GM12878 (cell line): ENCODE results near the gene C10orf143. TPM values are rescaled to one million over a fixed set of nuclear protein-coding genes. Genes with fewer than 3 reads are reported as not detected.

Experiments used
- ATAC-seq: fragments of 200-7000 bp; cut with Tn5 transposase; 3 replicates; pipeline ENCODE4 v1.9.1; 2020; ENCODE audit warnings: mild to moderate bottlenecking, moderate library complexity
- BruUV-seq: library from RNA; stranded (reverse); fragments of 400-500 nt; replicated peaks from 2 replicates; lab custom pipeline; 2021; lab: Mats Ljungman, UMichigan
- CTCF ChIA-PET: fragments of 300-600 bp; sonication (Branson Sonifier 250); formaldehyde crosslinking; extraction: SDS; loops from one replicate; lab custom pipeline; 2021; ENCODE audit warnings: inconsistent platforms; lab: Yijun Ruan, JAX
- POLR2A ChIA-PET: fragments of 350-600 bp; formaldehyde crosslinking; extraction: SDS; loops from one replicate; lab custom pipeline; 2021; ENCODE audit warnings: inconsistent platforms; lab: Charles Lee
- RAD21 ChIA-PET: fragments of 300-600 bp; sonication (Branson Sonifier 250); formaldehyde crosslinking; loops from one replicate; lab custom pipeline; 2023; ENCODE audit warnings: antibody characterized with exemption; ENCODE audit not compliant: unreplicated experiment; lab: Charles Lee
- SMC1A ChIA-PET: fragments of 300-600 bp; sonication (Branson Sonifier 250); formaldehyde crosslinking; loops from one replicate; lab custom pipeline; 2023; ENCODE audit not compliant: unreplicated experiment, uncharacterized antibody; lab: Charles Lee
- DNase-seq: peaks from one replicate; pipeline ENCODE4 v3.0.0-alpha.2; 2011; ENCODE audit warnings: low read depth, low spot score
- FAIRE-seq: peaks from 3 replicates; lab custom pipeline; 2011; peaks lifted over from hg19 to GRCh38; lab: Jason Lieb, UNC
- H2AFZ ChIP-seq: 2 replicates; pipeline ENCODE4 v1.6.0; 2011; ENCODE audit warnings: low read depth, low read length, control low read depth; ENCODE audit not compliant: control insufficient read depth
- H3K27ac ChIP-seq: 2 replicates; pipeline ENCODE4 v1.5.1; 2011; ENCODE audit warnings: control low read depth; ENCODE audit not compliant: control insufficient read depth, insufficient read depth
- H3K27me3 ChIP-seq, 2 experiments: replicated peaks in 1 of 2; 2 replicates each; pipeline versions ENCODE4 v1.6.0 to v1.6.1; 2011; ENCODE audit warnings: low read length in 1 of 2; ENCODE audit not compliant: control insufficient read depth in 2 of 2, insufficient read depth in 2 of 2
- H3K36me3 ChIP-seq, 2 experiments: 2 replicates each; pipeline ENCODE4 v1.5.1; 2011; ENCODE audit warnings: low read length in 1 of 2; ENCODE audit not compliant: control insufficient read depth in 2 of 2, insufficient read depth in 2 of 2
- H3K4me1 ChIP-seq: 2 replicates; pipeline ENCODE4 v1.6.1; 2011; ENCODE audit warnings: mild to moderate bottlenecking, low read length, moderate library complexity, mixed read lengths; ENCODE audit not compliant: control insufficient read depth, insufficient read depth
- H3K4me2 ChIP-seq: 2 replicates; pipeline ENCODE4 v1.6.0; 2011; ENCODE audit warnings: control low read depth; ENCODE audit not compliant: control insufficient read depth, insufficient read depth
- H3K4me3 ChIP-seq: fragments of 200-600 bp; sonication (generic); 2 replicates; pipeline ENCODE4 v1.5.1; 2016
- H3K79me2 ChIP-seq: 2 replicates; pipeline ENCODE4 v1.6.0; 2011; ENCODE audit warnings: low read length; ENCODE audit not compliant: control insufficient read depth, insufficient read depth
- H3K9ac ChIP-seq: 2 replicates; pipeline ENCODE4 v1.8.0; 2011; ENCODE audit warnings: low read length, control low read depth, mixed read lengths; ENCODE audit not compliant: control insufficient read depth, insufficient read depth
- H3K9me3 ChIP-seq: replicated peaks from 3 replicates; pipeline ENCODE4 v1.5.1; 2011; ENCODE audit warnings: mild to moderate bottlenecking, low read length; ENCODE audit not compliant: control insufficient read depth, insufficient read depth
- H4K20me1 ChIP-seq: 2 replicates; pipeline ENCODE4 v1.6.0; 2011; ENCODE audit not compliant: control insufficient read depth, insufficient read depth
- CREB1 ChIP-seq: IDR thresholded peaks from 2 replicates; pipeline ENCODE4 v1.6.1; 2012; ENCODE audit warnings: low read depth, mild to moderate bottlenecking, inconsistent platforms
- EGR1 ChIP-seq, 2 experiments: IDR thresholded peaks; 1 replicate in 1 of 2; 2 replicates in 1 of 2; pipeline ENCODE4 v1.6.1; 2011 to 2012; ENCODE audit warnings: low read depth in 2 of 2, low read length in 2 of 2, borderline replicate concordance in 1 of 2, mild to moderate bottlenecking in 1 of 2, moderate library complexity in 1 of 2
- HDAC2 ChIP-seq: fragments of 200-600 bp; sonication (generic); IDR thresholded peaks from 2 replicates; pipeline ENCODE4 v1.6.1; 2017
- IKZF1 ChIP-seq: fragments of 450-650 bp; conservative IDR thresholded peaks from 2 replicates; pipeline ENCODE4 v1.6.1; 2017; ENCODE audit warnings: antibody characterized with exemption, mild to moderate bottlenecking
- MAX ChIP-seq: IDR thresholded peaks from 2 replicates; pipeline ENCODE4 v1.6.1; 2012; ENCODE audit warnings: low read depth, low read length, improper control_type of control experiment
- MEF2A ChIP-seq: IDR thresholded peaks from 2 replicates; pipeline ENCODE4 v1.6.1; 2011; ENCODE audit warnings: low read depth, mild to moderate bottlenecking, low read length, moderate library complexity; ENCODE audit not compliant: insufficient read depth
- MYC ChIP-seq: IDR thresholded peaks from 2 replicates; pipeline ENCODE4 v1.6.1; 2011; ENCODE audit warnings: mild to moderate bottlenecking, low read length, moderate library complexity, inconsistent platforms; ENCODE audit not compliant: insufficient read depth, insufficient replicate concordance, insufficient read length, severe bottlenecking
- NFYA ChIP-seq: IDR thresholded peaks from 2 replicates; pipeline ENCODE4 v1.6.1; 2011; ENCODE audit warnings: low read depth, mild to moderate bottlenecking, low read length, improper control_type of control experiment, borderline replicate concordance
- SIX5 ChIP-seq: IDR thresholded peaks from 2 replicates; pipeline ENCODE4 v1.6.1; 2011; ENCODE audit warnings: mild to moderate bottlenecking, low read depth, low read length, moderate library complexity; ENCODE audit not compliant: severe bottlenecking
- SMARCA5 ChIP-seq: fragments of 450-650 bp; IDR thresholded peaks from 2 replicates; pipeline ENCODE4 v1.6.1; 2017; ENCODE audit warnings: mild to moderate bottlenecking
- SRF ChIP-seq, 2 experiments: IDR thresholded peaks; 2 replicates each; pipeline ENCODE4 v1.6.1; 2011; ENCODE audit warnings: low read depth in 2 of 2, low read length in 2 of 2, mild to moderate bottlenecking in 1 of 2, moderate library complexity in 1 of 2
- TBL1XR1 ChIP-seq: IDR thresholded peaks from 2 replicates; pipeline ENCODE4 v1.6.1; 2012; ENCODE audit warnings: low read depth, low read length, improper control_type of control experiment
- WGBS: methylation state at CpG from one replicate; pipeline ENCODE4 v1.1.6; 2016; ENCODE audit warnings: low lambda C conversion rate; ENCODE audit not compliant: insufficient replicate concordance, insufficient coverage; ENCODE audit errors: missing lambda C conversion rate; 5-methylcytosine and 5-hydroxymethylcytosine counted together
- in situ Hi-C: fragments of 300-500 bp; cut with MboI; formaldehyde crosslinking; loops from 9 replicates; pipeline ENCODE4 v1.14.3; 2018; ENCODE audit warnings: mixed read lengths
- intact Hi-C: fragments of 100-400 bp; cut with micrococcal nuclease; formaldehyde crosslinking; loops from one replicate; pipeline ENCODE4 v1.14.2; 2022; ENCODE audit not compliant: unreplicated experiment
- polyA plus RNA-seq, 11 experiments: library from polyadenylated mRNA; depleted of rRNA in 4 of 11; unstranded in 6 of 11; stranded (reverse) in 5 of 11; fragments of >200 nt; fragmentation: Nextera tagmentation in 4 of 11; fragmentation: Illumina TruSeq in 1 of 11; extraction: Ambion mirVana in 4 of 11; extraction: Trizol in 1 of 11; gene quantifications; 1 replicate in 1 of 11; 2 replicates in 10 of 11; pipeline versions ENCODE4 v1.2.1 to v1.2.3, GENCODE V29; 2011 to 2016; ENCODE audit warnings: inconsistent platforms in 2 of 11, missing spikeins in 2 of 11, low read depth in 1 of 11
- total RNA-seq, 4 experiments: library from RNA; depleted of rRNA in 3 of 4; stranded (reverse); fragments of >200 nt in 3 of 4; fragmentation: Illumina TruSeq in 1 of 4; extraction: Trizol in 1 of 4; gene quantifications; 2 replicates each; pipeline versions ENCODE4 v1.2.1 to v1.2.3, GENCODE V29; 2013 to 2021
- TF ChIP-seq, protein P1 (sequence below): fragments of 450-650 bp; IDR thresholded peaks from 2 replicates; pipeline ENCODE4 v1.6.1; 2017; ENCODE audit warnings: borderline replicate concordance
- TF ChIP-seq, protein P2 (sequence below): fragments of 450-650 bp; formaldehyde crosslinking; IDR thresholded peaks from 2 replicates; pipeline ENCODE4 v1.4.0; 2022; ENCODE audit warnings: mild to moderate bottlenecking, moderate library complexity

C10orf143 gene
- total and polyA plus RNA-seq, 10 of the 15 experiments (the other 5 are each of a cell fraction or from before 2014, with no cell fraction given): 0.64 to 7.9 (median 2.6) TPM

DNA sequence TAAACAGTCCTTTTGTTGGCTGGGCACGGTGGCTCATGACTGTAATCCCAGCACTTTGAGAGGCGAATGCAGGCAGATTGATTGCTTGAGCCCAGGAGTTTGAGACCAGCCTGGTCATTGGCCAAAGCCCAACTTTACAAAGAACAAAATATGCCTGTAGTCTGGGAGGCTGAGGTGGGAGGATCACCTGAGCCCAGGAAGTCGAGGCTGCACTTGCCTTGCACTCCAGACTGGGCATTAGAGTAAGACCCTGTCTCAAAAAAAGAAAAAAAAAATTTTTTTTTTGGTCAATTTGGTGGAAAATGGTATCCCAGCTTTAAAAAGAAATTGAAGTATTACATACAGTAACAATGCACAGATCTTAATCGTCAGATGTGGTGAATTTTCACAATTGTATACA is 30.4 kb upstream of the C10orf143 start:
- peaks cover 40% of the 10 kb centered on the region for H3K4me1 ChIP-seq
- H3K36me3 ChIP-seq: no peaks in the 10 kb centered on the region; a peak in 1 of 4 replicates
- H3K27ac ChIP-seq: peak overlapping the region; percentile 55
- ChIA-PET CTCF (interaction anchor here (0.9 to 2.1 kb wide), 3 partner anchors 14 to 34 kb away, joined by 3 to 18 read pairs (median 9); partner anchors contain the start of gene C10orf143), RAD21 (interaction anchor here (1.1 to 1.4 kb wide), 2 partner anchors 13 to 30 kb away, joined by 3 to 9 read pairs; partner anchors contain the start of gene C10orf143), POLR2A (interaction anchor here (2.0 to 2.4 kb wide), 2 partner anchors 30 to 32 kb away, joined by 11 to 17 read pairs; partner anchors contain the start of gene C10orf143), SMC1A (interaction anchor here (0.6 to 3.0 kb wide), 3 partner anchors 13 to 59 kb away, joined by 4 to 10 read pairs (median 4); partner anchors contain the start of gene C10orf143)
- 10% methylated on average over 4 of the region's 4 CpGs for WGBS
- no peak for ATAC-seq
- peaks cover 75% of the 10 kb centered on the region for H3K79me2 ChIP-seq
- FAIRE-seq: no peak
- H3K4me3 ChIP-seq: peak overlapping the region; percentile 62
- intact Hi-C loops: no loop called here
- H3K27me3 ChIP-seq: no peaks in the 10 kb centered on the region
- in situ Hi-C loops: no loop called here
- peak overlapping the region; percentile 38 for H3K4me2 ChIP-seq
- H3K9ac ChIP-seq: peak overlapping the region; percentile 31; the same call in 1 of the 2 replicates
- H4K20me1 ChIP-seq: 0 out of 2 replicates have a peak, but pooled peaks cover 4% of the 10 kb centered on the region
- no peak for DNase-seq
- no TSS peak for BruUV-seq
- TF ChIP-seq SIX5 (no peak), EGR1 (IDR thresholded peaks at IDR 0.05; ENCODE audit: borderline replicate concordance in 1 of 2, low read depth in 2 of 2, low read length in 2 of 2) (no peak), MYC (no peak), SRF (IDR thresholded peaks at IDR 0.05; ENCODE audit: low read depth in 2 of 2, low read length in 2 of 2) (no peak), IKZF1 (no peak), HDAC2 (no peak), TBL1XR1 (no peak), MAX (no peak), MEF2A (no peak), SMARCA5 (no peak), CREB1 (no peak), NFYA (no peak)
- TF ChIP-seq, protein P1, sequence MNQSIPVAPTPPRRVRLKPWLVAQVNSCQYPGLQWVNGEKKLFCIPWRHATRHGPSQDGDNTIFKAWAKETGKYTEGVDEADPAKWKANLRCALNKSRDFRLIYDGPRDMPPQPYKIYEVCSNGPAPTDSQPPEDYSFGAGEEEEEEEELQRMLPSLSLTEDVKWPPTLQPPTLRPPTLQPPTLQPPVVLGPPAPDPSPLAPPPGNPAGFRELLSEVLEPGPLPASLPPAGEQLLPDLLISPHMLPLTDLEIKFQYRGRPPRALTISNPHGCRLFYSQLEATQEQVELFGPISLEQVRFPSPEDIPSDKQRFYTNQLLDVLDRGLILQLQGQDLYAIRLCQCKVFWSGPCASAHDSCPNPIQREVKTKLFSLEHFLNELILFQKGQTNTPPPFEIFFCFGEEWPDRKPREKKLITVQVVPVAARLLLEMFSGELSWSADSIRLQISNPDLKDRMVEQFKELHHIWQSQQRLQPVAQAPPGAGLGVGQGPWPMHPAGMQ: no peak
- TF ChIP-seq, protein P2, sequence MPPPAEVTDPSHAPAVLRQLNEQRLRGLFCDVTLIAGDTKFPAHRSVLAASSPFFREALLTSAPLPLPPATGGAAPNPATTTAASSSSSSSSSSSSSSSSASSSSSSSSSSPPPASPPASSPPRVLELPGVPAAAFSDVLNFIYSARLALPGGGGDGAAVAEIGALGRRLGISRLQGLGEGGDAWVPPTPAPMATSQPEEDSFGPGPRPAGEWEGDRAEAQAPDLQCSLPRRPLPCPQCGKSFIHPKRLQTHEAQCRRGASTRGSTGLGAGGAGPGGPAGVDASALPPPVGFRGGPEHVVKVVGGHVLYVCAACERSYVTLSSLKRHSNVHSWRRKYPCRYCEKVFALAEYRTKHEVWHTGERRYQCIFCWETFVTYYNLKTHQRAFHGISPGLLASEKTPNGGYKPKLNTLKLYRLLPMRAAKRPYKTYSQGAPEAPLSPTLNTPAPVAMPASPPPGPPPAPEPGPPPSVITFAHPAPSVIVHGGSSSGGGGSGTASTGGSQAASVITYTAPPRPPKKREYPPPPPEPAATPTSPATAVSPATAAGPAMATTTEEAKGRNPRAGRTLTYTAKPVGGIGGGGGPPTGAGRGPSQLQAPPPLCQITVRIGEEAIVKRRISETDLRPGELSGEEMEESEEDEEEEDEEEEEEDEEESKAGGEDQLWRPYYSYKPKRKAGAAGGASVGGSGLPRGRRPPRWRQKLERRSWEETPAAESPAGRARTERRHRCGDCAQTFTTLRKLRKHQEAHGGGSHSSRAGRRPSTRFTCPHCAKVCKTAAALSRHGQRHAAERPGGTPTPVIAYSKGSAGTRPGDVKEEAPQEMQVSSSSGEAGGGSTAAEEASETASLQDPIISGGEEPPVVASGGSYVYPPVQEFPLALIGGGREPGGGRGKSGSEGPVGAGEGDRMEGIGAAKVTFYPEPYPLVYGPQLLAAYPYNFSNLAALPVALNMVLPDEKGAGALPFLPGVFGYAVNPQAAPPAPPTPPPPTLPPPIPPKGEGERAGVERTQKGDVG (CRISPR knock-in tag): no peak
- no peaks in the 10 kb centered on the region for H3K9me3 ChIP-seq
- H2AFZ ChIP-seq: no peak overlapping the region
